T47D (cell line): ENCODE measurements around the gene AIMP1.
A peak's percentile ranks its signal among the peaks of the same experiment; 100 is the strongest.
"Not testable (repeated sequence)": the region's sequence is repeated elsewhere in the genome, so short reads cannot be mapped to it uniquely, and the experiment has no call there.

Experiments used
- DNase-seq, 2 experiments: peaks; one replicate each; pipeline versions ENCODE4 v3.0.0 to v3.0.0-alpha.2; 2011 to 2012; ENCODE audit warnings: low read depth in 1 of 2, low spot score in 1 of 2
- JUND ChIP-seq: IDR thresholded peaks from 2 replicates; pipeline ENCODE4 v1.6.1; 2012; ENCODE audit warnings: low read depth
- in situ Hi-C: cut with HindIII; loops from 2 replicates; pipeline ENCODE4 v1.10.0; 2016; ENCODE audit warnings: low sequenced_read_pairs, low pct_unique_long_range_greater_than_20kb

Gene AIMP1

DNA sequence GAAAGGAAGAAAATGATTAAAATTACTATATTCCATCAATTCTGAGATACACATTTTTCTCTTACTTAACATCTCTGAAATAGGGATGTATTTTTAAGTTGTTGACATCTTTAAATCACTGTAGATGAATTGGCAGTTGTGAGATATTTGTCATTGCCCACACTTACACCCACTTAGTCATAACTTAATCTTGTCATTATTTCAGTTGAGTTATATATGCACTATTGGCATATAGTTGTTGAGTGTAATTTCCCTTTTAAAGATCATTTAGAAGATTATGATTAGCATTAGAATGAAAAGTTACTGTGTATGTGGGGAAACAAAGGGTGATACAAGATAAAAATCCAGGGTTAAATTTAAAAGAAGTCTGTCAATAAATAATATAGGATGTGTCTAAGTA lies 2.2 kb downstream of the AIMP1 start:
- TF ChIP-seq JUND = no peak
- in situ Hi-C loops = no loop called here
- DNase-seq = no peak

- in situ Hi-C loops = no loop called here
- no peak for TF ChIP-seq JUND
These were observed 3.9 kb downstream of the AIMP1 start for GRCh38 chr4:106320235-106320634.

GRCh38 chr4:106321168-106321567 lies 4.8 kb downstream of the AIMP1 start:
- in situ Hi-C loops, DNase-seq: not testable (repeated sequence)

More at GRCh38 chr4:106320235-106320634, 3.9 kb downstream of the AIMP1 start:
- no peak for DNase-seq

DNA sequence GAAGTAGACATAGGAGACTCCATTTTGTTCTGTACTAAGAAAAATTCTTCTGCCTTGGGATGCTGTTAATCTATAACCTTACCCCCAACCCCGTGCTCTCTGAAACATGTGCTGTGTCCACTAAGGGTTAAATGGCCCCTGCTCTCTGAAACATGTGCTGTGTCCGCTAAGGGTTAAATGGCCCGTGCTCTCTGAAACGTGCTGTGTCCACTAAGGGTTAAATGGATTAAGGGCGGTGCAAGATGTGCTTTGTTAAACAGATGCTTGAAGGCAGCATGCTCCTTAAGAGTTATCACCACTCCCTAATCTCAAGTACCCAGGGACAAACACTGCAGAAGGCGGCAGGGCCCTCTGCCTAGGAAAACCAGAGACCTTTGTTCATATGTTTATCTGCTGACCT lies 5.5 kb downstream of the AIMP1 start:
- in situ Hi-C loops, DNase-seq: not testable (repeated sequence)

DNA sequence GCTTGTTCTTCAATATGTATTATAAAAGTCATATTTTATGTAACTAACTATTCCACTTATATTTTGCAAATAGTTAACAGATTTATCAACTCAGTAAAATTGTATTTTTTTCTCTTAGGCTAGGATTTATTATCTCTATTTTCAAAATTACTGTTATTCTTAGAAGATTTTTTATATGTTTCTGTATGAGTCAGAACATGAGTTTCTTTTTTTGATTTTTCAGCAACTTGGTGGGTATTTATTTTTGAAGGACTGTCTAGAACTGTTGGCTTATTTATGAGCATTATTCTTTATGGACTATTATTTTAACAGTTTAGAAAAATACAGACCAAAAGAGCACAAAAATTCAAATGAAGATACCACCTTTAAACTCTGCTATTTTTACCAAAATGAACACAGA lies 6.8 kb downstream of the AIMP1 start:
- no peak for DNase-seq
- no peak for TF ChIP-seq JUND
- in situ Hi-C loops = no loop called here

DNA sequence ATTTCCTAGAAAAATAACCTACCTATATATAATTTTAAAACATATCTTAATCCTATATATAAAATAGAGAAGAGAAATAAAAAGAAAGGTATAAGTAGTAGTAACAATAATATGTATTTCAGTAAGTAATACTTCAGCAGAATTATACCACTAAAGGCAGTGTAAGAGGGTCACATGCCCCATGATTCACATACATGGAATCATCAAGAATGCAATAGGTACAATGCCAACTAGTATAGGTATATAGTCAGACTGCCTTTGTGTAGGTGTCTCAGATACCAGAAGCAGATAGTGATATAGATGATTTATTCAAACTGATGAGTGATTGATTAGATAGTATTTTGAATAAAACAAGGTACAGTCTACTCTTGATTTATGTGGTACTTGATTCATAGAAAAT lies 9.4 kb downstream of the AIMP1 start:
- DNase-seq = no peak
- TF ChIP-seq JUND = no peak
- in situ Hi-C loops = no loop called here

DNA sequence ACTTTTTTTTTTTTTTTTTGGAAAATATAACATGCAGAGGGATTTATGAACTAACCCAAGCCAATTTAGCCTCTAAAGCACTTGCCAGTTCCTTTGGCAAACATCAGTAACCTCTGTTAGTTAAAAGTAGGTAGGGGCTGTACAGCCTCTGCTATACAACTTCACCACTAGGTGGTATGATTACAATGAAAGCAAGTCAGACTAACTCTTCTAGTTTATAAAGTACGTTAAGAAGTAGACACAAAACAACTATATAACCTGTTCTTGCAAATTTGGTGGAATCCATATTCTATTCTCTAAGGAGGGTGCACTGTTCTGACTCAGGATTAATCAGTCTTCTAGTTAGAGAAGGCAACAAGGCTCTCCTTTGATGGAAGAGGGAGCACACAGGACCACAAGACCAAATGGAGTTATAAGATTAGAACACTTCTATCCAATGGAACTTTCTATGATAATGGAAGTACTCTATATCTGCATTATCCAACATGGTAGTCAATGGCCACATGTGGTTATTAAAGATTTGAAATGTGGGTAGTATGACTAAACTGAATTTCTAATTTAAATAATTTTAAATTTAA lies 12.8 kb downstream of the AIMP1 start:
- in situ Hi-C loops = no loop called here
- peak; percentile 18 to 51 for DNase-seq
- TF ChIP-seq JUND = no peak

- in situ Hi-C loops = no loop called here
- DNase-seq = no peak
- TF ChIP-seq JUND = no peak
These were observed 16.8 kb downstream of the AIMP1 start for GRCh38 chr4:106333186-106333585.

- DNase-seq = no peak
- TF ChIP-seq JUND = no peak
- in situ Hi-C loops = no loop called here
These were observed 18.6 kb downstream of the AIMP1 start for GRCh38 chr4:106334741-106335470.

GRCh38 chr4:106336618-106337017 lies 20.3 kb downstream of the AIMP1 start:
- in situ Hi-C loops = no loop called here
- DNase-seq = no peak

GRCh38 chr4:106337916-106338315 lies 21.6 kb downstream of the AIMP1 start:
- in situ Hi-C loops = no loop called here
- no peak for TF ChIP-seq JUND
- no peak for DNase-seq

More at GRCh38 chr4:106336618-106337017, 20.3 kb downstream of the AIMP1 start:
- TF ChIP-seq JUND = no peak

DNA sequence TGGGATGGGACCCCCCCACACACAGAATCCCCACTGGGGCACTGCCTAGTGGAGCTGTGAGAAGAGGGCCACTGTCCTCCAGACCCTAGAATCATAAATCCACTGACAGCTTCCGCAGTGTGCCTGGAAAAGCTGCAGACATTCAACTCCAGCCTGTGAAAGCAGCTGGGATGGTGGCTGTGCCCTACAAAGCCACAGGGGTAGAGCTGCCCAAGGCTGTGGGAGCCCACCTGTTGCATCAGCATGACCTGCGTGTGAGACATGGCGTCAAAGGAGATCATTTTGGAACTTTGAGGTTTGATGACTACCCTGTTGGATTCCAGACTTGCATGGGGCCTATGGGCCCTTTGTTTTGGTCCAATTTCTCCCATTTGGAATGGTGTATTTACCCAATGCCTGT lies 22.3 kb downstream of the AIMP1 start:
- no peak for TF ChIP-seq JUND
- DNase-seq = no peak

GRCh38 chr4:106339431-106339830 lies 23.1 kb downstream of the AIMP1 start:
- DNase-seq = no peak
- in situ Hi-C loops = no loop called here
- no peak for TF ChIP-seq JUND

More for the DNA sequence above, 22.3 kb downstream of the AIMP1 start:
- in situ Hi-C loops = no loop called here

DNA sequence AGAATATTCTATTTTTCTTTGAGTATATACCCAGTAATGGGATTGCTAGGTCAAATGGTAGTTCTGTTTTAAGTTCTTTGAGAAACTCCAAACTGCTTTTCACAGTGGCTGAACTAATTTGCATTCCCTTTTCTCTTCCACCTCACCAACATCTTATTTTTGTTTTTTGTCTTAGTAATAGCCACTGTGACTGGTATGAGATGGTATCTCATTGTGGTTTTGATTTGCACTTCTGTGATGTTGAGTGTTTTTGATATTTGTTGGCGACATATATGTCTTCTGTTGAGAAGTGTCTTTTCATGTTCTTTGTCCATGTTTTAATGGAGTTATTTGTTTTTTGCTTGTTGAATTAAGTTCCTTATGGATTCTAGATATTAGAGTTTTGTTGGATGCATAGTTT lies 24.4 kb downstream of the AIMP1 start:
- in situ Hi-C loops = no loop called here
- TF ChIP-seq JUND = no peak
- DNase-seq = no peak
